Glutamatergic neuron (in vitro differentiated cells): ENCODE data around the gene EGLN3. TPM values are rescaled to one million over a fixed set of nuclear protein-coding genes. Genes with fewer than 3 reads are reported as not detected.

ENCODE experiments used
- DNase-seq: peaks from one replicate; pipeline ENCODE4 v3.0.0; 2022
- H3K27ac Mint-ChIP-seq: one replicate; pipeline ENCODE4 v1.8.0; 2020; ENCODE audit warnings: mild to moderate bottlenecking, mixed read lengths, inconsistent platforms; ENCODE audit not compliant: unreplicated experiment
- H3K27me3 Mint-ChIP-seq: one replicate; pipeline ENCODE4 v1.8.0; 2020; ENCODE audit warnings: mild to moderate bottlenecking, moderate library complexity, mixed read lengths, inconsistent platforms; ENCODE audit not compliant: unreplicated experiment
- H3K36me3 Mint-ChIP-seq: one replicate; pipeline ENCODE4 v1.8.0; 2020; ENCODE audit warnings: mild to moderate bottlenecking, mixed read lengths, inconsistent platforms; ENCODE audit not compliant: unreplicated experiment
- H3K4me1 Mint-ChIP-seq: one replicate; pipeline ENCODE4 v1.8.0; 2020; ENCODE audit warnings: mild to moderate bottlenecking, low read depth, mixed read lengths, inconsistent platforms; ENCODE audit not compliant: unreplicated experiment
- H3K4me3 Mint-ChIP-seq: one replicate; pipeline ENCODE4 v1.8.0; 2020; ENCODE audit warnings: mild to moderate bottlenecking, mixed read lengths, inconsistent platforms; ENCODE audit not compliant: unreplicated experiment
- H3K9me3 Mint-ChIP-seq: one replicate; pipeline ENCODE4 v1.8.0; 2020; ENCODE audit warnings: mild to moderate bottlenecking, moderate library complexity, mixed read lengths, inconsistent platforms; ENCODE audit not compliant: unreplicated experiment
- total RNA-seq: library from RNA; stranded (reverse); fragmentation: NEBNext Ultra II Directional; extraction: Animal tissue kit (Norgen Biotek cat#: 25700); gene quantifications from one replicate; pipeline ENCODE4 v1.2.1, GENCODE V29; 2021; ENCODE audit not compliant: unreplicated experiment
- TF ChIP-seq, protein P1 (sequence below): fragments of 200-600 bp; sonication (generic); IDR thresholded peaks from one replicate; pipeline ENCODE4 v1.5.0; 2021; ENCODE audit not compliant: partially characterized antibody, unreplicated experiment

The EGLN3 gene
- total RNA-seq, 1 donor from 2014 or later, result 1.9 TPM

DNA sequence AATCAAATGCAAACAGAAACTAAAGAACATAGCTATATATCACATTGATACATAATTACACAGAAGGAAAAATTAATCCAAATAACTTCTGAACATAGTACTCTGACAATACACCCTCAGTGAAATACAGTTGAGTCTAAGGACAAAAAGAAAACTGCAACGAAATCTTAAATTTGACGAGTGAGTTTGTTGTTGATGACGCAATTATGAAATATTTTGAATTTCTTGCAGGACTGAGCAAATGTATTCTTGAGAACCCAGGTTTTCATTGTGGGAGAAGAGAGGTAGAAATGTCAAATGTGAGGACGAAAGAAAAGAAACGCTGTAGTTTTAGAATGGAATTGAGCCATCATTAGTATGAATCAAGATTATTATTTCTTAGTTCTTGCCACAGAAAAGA is 46.3 kb downstream of the EGLN3 start:
- H3K4me1 Mint-ChIP-seq, result no peaks in the 10 kb centered on the region
- H3K27me3 Mint-ChIP-seq, result no peaks in the 10 kb centered on the region
- no peaks in the 10 kb centered on the region for H3K36me3 Mint-ChIP-seq
- H3K27ac Mint-ChIP-seq, result no peak overlapping the region
- no peak overlapping the region for H3K4me3 Mint-ChIP-seq
- DNase-seq, result no peak
- TF ChIP-seq, protein P1, sequence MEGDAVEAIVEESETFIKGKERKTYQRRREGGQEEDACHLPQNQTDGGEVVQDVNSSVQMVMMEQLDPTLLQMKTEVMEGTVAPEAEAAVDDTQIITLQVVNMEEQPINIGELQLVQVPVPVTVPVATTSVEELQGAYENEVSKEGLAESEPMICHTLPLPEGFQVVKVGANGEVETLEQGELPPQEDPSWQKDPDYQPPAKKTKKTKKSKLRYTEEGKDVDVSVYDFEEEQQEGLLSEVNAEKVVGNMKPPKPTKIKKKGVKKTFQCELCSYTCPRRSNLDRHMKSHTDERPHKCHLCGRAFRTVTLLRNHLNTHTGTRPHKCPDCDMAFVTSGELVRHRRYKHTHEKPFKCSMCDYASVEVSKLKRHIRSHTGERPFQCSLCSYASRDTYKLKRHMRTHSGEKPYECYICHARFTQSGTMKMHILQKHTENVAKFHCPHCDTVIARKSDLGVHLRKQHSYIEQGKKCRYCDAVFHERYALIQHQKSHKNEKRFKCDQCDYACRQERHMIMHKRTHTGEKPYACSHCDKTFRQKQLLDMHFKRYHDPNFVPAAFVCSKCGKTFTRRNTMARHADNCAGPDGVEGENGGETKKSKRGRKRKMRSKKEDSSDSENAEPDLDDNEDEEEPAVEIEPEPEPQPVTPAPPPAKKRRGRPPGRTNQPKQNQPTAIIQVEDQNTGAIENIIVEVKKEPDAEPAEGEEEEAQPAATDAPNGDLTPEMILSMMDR, result no peak
- peaks cover 2% of the 10 kb centered on the region for H3K9me3 Mint-ChIP-seq

DNA sequence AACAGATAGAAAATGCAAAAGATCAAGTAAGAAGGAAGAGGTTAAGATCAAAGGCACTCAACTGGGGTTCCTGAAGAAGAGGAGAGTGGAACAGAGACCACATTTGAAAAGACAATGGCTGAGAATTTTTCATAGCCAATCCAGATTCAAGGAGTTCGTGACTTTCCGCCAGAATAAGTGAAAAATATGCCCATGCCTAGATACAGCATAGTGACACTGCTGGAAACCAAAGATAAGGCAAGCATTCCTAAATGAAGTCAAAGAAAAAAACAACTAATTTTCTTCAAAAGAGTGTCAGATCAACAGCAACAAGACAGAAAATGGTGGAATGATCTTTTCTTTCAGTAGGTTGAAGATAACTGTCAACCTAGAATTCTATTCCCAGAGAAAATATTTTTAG is 47.5 kb downstream of the EGLN3 start:
- Mint-ChIP-seq H3K4me3 (no peak overlapping the region), H3K9me3 (peaks cover 2% of the 10 kb centered on the region), H3K4me1 (no peaks in the 10 kb centered on the region), H3K27ac (no peak overlapping the region), H3K27me3 (no peaks in the 10 kb centered on the region), H3K36me3 (no peaks in the 10 kb centered on the region)
- TF ChIP-seq, protein P1, result no peak
- no peak for DNase-seq

DNA sequence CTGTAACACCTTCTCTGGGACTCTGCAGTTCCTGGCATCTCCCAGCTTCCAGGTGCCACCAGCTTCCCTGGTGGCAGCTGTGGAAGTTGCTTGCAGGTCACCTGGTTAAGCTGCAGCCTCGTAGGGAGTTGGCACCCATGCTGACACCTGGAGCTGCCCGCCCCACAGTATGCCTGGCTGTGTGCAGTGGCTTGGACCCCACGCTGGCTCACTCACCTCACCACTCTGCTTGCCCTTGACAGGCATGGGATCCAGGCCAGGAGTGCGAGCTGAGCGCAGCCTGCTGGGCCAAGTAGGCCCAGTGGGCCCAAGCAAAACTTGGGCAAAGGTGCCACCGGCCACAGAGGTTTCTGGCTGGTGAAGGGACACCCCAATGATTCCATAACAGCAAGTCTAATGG is 48.5 kb downstream of the EGLN3 start:
- H3K9me3 Mint-ChIP-seq, result peaks cover 2% of the 10 kb centered on the region
- H3K4me3 Mint-ChIP-seq, result no peak overlapping the region
- H3K27me3 Mint-ChIP-seq, result no peaks in the 10 kb centered on the region
- H3K36me3 Mint-ChIP-seq, result no peaks in the 10 kb centered on the region
- no peak for DNase-seq
- H3K27ac Mint-ChIP-seq, result no peak overlapping the region
- H3K4me1 Mint-ChIP-seq, result no peaks in the 10 kb centered on the region
- TF ChIP-seq, protein P1, result no peak

DNA sequence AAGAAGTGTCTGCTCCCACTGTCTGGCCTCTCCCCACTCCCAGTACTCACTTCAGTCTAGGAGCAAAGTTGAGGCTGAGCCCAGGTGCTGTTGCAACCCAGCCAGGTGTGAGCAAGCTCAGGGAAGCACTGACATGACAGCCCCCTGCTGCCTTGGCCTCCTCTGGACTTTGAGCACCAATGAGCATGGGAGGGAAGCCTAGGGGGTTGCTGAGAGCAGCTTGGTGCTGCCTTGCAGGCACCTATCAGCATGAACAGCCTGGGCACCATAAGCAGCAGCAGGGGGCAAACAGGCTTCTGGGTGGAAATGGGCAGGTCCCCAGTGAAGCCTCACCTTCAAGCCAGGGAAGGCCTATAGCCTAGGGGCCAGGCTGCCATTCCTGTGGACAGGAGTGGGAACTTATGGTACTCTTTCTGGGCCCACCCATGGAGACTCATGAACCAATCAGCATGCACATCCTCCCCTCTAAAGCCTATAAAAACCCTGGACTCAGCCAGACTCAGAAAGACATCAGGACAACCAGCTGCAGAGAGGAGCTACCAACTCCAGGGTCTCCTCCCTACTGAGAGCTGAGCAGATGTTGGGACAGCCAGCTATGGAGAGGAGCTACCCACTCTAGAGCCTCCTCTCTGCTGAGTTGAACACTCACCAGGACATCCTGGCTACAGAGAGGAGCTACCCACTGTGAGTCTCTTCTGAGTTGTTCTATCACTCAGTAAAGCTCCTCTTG is 49.3 kb downstream of the EGLN3 start:
- Mint-ChIP-seq H3K4me1 (no peaks in the 10 kb centered on the region), H3K27me3 (no peaks in the 10 kb centered on the region), H3K4me3 (no peak overlapping the region), H3K9me3 (peaks cover 2% of the 10 kb centered on the region), H3K36me3 (no peaks in the 10 kb centered on the region), H3K27ac (no peak overlapping the region)
- TF ChIP-seq, protein P1, result no peak
- no peak for DNase-seq

DNA sequence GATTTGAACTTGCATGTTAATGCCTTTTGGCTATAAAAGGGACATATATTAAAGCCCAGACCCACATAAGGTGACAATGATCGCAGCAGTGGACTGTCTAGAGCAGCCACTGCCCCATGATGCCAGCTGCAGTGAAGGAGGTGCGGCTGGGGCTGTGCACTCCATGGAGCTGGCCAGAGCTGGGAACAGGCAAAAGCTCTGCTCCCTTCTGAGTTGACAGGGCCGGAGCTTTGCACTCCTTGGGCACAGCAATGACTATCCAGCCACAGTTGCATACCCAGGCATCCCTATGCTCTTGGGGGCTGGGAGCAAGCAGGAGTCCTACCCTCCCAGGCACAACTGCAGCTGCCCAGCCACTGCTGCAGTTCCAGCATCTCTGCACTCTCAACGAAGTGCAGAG is 50.2 kb downstream of the EGLN3 start:
- no peak for DNase-seq
- Mint-ChIP-seq H3K4me3 (no peak overlapping the region), H3K4me1 (no peaks in the 10 kb centered on the region), H3K36me3 (no peaks in the 10 kb centered on the region), H3K27me3 (no peaks in the 10 kb centered on the region), H3K27ac (no peak overlapping the region), H3K9me3 (peaks cover 2% of the 10 kb centered on the region)
- TF ChIP-seq, protein P1, result no peak
